ELR (cell line): ENCODE results near the gene CAPN15.
"Not testable (repeated sequence)": the region's sequence is repeated elsewhere in the genome, so short reads cannot be mapped to it uniquely, and the experiment has no call there.

Experiments
- DNase-seq: peaks from one replicate; pipeline ENCODE4 v3.0.0-alpha.2; 2015; ENCODE audit warnings: low read depth

The CAPN15 gene

DNA sequence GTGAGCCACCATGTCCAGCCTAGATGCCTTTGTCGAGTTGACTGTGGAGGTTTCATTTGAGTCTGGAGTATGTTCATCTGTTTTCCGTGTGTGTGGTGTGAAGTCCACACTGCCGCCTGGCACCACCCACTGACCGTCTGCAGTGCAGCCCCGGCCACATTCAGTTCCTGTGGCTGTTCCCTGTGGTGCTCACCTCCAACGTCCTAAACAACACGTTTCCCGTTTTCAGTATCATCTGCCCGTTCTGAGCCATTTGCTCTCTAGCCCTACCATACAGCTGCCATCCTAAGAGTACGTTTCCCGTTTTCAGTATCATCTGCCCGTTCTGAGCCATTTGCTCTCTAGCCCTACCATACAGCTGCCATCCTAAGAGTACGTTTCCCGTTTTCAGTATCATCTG is 20.0 kb upstream of the CAPN15 start:
- not testable (repeated sequence) for DNase-seq

GRCh38 chr16:507996-508395 is 19.5 kb upstream of the CAPN15 start:
- DNase-seq = no peak

DNA sequence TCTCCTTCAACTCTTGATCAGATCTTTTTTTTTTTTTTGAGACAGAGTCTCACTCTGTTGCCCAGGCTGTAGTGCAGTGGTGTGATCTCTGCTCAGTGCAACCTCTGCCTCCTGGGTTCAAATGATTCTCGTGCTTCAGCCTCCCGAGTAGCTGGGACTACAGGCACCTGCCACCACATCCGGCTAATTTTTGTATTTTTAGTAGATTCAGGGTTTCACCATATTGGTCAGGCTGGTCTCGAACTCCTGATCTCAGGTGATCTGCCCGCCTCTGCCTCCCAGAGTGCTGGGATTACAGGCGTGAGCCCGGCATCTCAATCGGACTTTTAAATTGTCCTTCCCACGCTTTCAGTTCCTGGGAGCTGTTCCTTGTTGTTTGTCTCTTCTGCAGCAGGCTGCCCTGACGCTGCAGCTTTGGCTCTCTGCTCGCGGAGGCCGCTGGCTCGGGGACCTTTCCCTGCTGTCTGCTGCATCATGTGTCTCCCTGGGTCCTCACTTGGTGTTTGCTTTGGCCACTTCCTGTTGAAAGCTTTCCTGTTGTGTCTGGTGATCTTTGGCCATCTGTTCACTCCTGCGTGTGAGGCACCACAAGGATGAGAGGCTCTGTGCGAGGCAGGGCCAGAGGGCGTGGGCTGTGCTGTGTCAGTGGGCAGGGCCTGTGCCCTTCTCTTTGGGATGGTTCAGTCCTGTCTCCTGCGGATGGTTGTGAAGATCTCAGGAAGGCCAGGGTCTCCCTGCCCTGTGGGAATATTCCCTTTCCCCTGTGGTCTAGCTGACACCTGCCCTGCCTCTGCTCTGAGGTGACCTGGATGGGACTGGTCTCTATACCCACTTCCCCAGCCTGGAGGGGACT is 18.4 kb upstream of the CAPN15 start:
- no peak for DNase-seq

DNA sequence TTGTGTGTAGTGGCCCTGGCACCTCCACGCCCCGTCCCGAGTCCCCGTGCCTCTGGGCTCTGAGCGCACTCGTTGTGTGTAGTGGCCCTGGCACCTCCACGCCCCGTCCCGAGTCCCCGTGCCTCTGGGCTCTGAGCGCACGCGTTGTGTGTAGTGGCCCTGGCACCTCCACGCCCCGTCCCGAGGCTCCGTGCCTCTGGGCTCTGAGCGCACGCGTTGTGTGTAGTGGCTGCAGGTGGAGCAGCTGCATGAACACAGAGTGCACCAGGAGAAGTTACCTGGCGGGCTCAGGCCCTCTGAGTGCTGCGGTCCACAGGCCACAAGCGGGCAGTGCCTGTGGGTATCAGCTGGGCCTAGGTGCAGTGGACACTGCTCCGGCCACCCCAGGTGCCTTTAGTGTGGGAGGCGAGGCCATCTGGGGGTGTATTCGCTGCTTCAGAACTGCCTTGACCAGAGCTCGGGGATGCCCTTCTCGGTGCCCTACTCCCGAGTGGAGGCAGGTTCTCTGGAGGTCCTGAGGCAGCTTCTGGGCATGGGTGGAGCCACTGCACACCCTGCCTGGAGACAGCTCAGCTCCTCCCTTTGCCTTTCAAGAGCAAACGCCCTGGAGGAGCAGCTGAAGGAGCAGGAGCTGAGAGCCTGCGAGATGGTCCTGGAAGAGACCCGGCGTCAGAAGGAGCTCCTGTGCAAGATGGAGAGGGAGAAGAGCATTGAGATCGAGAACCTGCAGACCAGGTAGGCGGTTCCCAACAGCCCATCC is 17.3 kb upstream of the CAPN15 start:
- no peak for DNase-seq

DNA sequence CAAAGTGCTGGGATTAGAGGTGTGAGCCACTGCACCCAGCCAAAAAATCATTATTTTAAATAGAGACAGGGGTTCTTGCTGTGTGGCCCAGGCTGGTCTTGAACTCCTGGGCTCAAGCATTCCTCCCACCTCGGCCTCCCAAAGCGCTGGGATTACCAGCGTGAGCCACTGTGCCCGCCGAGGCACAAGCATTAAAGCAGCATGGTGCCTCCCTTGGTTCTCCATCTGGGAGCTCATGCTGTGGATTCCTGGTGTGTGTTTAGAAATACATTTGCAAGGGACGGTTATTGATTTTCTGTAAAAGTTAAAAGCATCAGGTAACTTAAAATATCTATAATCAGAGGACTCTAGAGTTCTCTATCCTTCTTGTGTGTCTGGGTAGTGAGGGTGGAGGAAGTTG is 14.7 kb upstream of the CAPN15 start:
- DNase-seq = no peak

DNA sequence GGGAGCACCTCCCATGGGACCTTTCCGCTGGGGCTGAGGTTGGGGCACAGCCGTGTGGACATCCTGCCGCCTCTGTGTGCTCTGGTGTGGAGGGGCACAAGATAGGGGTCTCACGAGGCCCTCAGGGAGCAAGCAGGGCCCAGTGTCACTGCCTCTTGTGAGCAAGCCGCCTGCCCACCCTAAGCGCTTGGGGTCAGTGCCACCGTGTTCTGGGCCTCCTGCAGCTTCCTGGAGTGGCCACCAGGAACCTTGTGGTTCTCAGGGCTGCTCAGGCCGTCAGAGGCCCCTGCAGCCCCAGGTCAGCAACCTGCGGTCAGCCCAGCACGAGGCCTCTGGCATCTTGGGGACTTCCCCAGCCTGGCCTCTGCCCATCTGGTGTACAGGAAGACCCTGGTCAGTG is 13.6 kb upstream of the CAPN15 start:
- no peak for DNase-seq

GRCh38 chr16:515175-515938 is 12.2 kb upstream of the CAPN15 start:
- DNase-seq = no peak

DNA sequence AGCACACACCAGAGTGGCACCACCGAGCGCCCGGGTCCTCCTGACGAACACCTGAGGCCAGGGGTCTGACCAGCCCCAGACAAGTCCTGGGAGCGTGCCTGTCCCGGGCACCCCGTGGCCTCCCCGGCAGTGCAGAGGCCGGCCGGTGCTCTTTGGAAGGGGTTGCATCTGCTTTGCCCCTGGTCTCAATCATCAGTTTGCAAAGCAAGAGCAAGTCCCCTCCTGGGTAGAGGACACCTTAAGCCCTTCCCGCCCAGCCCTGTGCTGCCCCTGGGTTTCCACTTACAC is 11.6 kb upstream of the CAPN15 start:
- DNase-seq = no peak

GRCh38 chr16:516301-516700 is 11.2 kb upstream of the CAPN15 start:
- DNase-seq = no peak

- DNase-seq = no peak
These were observed 8.7 kb upstream of the CAPN15 start for GRCh38 chr16:518858-519257.

DNA sequence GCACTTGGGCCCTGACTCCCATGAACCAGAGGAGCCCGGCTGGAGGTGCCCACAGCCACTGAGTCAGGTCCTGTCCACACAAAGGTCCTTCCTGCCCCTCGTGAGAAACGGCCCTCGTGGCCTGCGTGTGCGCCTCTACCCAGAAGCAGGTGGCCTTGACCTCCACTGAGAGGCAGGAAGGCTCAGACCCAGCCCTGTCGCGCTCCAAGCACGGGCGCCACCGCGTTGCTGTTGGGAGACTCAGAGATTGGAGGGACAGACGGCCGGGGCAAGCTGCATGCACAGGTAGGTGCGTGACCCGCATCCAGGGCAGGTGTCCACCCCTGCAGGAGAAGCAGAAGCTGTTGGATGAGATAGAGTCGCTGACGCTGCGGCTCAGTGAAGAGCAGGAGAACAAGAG is 8.1 kb upstream of the CAPN15 start:
- no peak for DNase-seq

DNA sequence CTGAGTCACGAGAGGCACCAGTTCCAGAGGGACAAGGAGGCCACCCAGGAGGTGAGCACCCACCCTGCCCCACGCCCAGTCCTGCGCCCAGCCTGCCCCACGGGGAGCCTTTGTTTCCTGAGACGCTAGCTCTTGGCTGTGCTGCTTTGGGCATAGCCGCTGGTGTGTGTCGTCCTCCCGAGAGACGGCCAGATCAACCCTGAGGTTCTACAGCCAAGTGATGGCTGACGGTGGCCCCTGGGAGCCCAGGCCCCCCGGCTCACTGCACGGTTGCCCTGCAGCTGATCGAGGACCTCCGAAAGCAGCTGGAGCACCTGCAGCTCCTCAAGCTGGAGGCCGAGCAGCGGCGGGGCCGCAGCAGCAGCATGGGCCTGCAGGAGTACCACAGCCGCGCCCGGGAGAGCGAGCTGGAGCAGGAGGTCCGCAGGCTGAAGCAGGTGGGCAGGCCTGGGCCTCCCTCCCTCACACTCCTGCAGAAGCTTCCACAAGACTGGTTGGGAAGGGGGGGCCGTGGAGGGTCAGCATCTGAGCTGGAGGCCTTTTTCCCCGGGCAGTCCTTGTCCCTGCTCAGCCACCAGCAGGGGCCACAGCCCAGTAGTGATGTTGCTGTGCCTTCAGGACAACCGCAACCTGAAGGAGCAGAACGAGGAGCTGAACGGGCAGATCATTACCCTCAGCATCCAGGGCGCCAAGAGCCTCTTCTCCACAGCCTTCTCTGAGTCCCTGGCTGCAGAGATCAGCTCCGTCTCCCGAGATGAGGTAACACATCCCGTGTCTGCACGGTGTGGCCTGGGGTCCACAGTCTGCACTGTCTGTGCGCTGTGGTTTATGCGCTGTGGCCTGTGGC is 7.4 kb upstream of the CAPN15 start:
- no peak for DNase-seq

DNA sequence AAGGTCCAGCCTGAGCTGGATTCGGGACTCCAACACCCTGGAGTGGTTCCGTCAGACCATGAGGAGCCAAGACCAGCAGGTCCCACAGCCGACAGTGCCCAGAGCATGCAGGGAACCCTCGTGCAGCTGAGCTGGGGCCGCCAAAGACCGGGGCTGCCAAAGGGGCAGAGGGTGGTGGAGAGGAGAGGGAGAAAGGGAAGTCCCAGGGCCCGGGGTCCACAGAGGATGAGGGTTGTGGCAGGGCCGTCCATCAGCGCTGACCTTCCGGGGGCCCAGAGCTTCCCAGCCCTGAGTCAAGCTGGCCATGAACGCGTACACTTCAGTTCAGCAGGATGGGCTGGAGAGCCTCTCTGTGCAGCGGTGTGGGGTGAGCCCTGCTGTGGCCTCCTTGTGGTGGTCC is 6.7 kb upstream of the CAPN15 start:
- no peak for DNase-seq

GRCh38 chr16:521381-522210 is 5.9 kb upstream of the CAPN15 start:
- no peak for DNase-seq

DNA sequence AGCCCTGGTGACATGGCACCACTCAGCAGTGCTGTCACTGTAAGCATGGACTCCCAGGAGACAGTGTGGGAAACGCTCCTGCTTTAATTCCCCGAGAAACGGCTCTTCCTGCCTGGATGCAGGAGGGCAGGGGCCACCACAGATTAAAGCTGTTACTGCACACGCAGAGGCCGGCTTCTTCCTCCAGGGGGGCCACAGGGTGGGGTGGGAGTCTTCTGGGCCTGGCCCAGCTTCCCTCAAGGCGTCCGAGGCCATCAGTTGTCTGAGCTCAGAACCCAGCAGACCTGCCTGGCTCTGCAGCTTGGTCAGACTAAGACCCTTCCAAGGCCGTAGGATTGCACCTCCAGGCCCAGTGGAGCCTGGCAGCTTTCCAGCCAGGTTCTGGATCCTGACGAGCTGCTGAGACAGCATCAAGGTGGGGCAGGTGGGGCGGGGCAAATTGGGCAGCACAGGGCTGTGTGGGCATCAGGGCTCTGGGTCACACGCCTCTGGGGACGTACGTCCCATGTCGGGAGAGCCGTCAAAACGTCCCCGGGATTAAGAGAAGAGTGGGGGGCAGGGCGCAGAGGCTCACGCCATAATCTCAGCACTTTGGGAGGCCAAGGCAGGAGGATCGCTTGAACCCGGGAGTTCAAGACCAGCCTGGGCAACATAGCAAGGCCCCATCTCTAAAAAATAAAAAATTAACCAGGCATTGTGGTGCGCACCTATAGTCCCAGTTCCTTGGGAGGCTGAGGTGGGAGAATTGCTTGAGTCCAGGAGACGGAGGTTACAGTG is 5.0 kb upstream of the CAPN15 start:
- DNase-seq = no peak

DNA sequence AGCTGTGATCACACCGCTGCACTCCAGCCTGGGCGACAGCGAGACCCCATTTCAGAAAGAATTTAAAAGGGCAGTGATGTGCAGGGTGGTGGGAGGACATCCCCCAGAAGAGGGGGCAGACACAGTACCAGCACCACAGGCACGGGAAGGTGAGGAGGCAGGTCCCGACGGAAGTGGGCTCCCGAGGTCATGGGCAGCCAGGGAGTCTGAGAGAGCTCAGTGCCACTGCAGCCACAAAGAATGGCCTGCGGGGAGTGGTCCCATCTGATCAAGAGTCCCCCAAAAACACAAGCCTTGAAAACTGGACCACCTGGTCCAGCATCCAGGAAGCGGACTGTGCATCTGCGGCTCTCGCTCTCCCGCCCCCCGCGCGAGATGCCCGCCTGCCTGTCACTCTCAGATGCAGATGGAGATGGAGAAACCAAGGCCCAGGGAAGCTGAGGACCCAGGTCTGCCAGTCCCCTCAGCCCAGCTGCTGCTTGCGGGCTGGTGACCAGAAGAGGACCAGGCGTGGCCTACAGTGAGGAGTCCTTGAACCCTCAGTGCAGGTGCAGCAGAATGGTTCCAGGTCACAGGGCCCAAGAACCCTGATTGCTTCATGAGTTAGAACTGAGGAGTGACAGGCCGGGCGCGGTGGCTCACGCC is 4.3 kb upstream of the CAPN15 start:
- DNase-seq = no peak

DNA sequence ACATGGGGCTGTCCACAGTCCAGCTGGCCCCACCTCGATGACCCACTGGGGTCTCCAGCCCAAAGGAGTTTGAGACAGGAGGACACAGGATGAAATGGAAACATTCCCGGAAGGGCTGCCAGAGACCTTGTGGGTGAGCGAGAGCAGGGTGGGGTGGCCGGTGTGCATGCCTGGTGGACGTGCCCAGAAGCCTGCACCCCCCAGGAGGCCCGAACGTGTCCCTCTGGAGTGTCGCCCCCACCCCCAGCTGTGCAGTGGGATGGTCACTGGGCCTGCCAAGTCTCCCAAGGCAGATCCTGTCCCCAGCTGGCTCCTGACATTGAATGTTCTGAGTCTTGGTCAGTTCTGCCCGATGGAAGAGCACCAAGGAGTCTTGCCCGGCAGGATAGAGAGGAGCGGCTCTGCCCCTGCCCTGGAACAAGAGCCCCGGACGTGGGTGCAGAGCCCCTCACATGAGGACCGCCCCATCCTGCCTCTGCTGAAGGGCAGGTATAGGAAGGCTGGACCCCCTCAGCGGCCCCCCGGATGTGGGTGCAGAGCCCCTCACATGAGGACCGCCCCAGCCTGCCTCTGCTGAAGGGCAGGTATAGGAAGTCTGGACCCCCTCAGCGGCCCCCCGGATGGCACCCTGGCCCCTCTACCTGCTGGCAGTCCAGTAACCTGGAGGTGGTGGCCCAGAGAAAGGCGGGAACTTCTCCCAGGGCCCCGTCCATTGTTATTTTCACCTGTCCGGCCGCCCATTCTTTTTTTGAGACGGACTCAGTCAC is 3.1 kb upstream of the CAPN15 start:
- DNase-seq = no peak

DNA sequence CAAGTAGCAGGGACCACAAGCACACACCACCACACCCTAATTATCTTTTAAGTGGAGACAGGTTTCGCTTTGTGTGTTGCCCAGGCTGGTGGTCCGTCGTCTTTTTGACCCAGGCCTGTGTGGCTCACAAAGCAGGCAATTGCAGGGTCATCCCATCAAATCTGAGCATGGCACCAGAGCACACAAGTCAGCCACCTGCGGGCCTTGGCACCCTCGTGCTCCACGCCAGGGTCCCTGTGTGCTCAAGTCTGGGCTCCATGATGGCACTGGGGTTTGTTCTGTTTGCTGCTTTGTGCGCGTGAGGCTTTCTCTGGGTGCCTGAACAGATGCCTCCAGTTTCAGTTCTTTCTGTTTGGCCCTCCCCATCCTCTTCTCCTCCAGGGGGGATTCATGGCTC is 2.4 kb upstream of the CAPN15 start:
- DNase-seq = no peak

GRCh38 chr16:525520-526180 is 1.9 kb upstream of the CAPN15 start:
- peak; percentile 96 for DNase-seq
